RPMI8226 (cell line): ENCODE results near the gene PEPD.

Experiments used
- DNase-seq: peaks from one replicate; pipeline ENCODE4 v3.0.0-alpha.2; 2015

Gene PEPD

DNA sequence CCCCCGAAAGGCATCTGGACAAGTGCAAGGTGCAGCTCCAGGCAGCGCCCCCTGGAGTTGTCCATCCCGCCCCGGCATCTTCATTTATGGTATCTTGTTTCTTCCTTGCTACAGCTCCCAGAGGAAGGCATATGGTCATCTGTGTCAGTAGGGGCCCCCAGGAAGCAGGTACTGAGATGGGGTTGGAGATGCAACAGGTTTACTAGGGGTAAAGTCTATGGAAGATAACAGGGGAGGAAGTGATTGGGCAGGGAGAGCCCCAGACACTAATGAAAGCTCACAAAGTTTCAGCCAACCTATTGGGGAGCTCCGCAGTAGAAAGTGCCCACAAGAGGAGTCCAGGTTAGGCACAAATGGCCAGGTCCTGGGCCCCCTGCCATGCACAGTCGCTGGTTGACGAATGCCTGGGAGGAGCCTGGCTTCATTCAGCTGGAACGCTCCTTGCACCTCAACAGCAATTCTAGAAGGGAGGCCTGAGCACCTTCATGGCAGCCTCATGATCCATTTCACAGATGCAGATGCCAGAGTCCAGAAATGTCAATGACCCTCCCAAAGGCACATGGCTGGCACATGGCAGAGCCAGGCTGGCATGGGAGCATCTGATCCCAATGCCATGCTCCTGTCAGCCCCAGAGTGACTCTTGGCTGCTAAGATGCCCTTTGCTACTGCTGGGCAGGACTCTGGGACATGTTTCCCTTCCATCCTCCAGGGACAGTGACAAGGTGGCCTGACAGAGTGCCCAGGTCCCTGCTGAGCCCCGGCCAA is 23.8 kb upstream of the PEPD start:
- DNase-seq = no peak

DNA sequence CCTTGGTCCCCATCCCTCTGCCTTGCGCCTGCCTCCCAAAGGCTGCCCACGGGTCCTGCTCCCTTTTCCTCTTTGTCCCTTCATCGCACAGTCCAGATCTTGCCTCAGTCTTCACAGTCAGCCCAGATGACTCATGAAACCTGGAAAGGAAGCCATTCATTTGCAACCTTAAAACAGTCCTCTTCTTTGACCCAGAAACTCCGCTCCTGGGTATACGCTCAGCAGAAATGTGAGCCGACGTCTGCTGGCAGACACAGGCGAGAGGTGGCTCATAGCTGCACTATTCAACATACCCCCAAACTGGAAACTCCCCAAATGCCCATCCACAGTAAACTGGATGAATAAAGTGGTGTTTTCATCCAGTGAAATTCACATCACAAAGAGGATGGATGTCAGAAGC is 13.6 kb upstream of the PEPD start:
- DNase-seq = no peak

DNA sequence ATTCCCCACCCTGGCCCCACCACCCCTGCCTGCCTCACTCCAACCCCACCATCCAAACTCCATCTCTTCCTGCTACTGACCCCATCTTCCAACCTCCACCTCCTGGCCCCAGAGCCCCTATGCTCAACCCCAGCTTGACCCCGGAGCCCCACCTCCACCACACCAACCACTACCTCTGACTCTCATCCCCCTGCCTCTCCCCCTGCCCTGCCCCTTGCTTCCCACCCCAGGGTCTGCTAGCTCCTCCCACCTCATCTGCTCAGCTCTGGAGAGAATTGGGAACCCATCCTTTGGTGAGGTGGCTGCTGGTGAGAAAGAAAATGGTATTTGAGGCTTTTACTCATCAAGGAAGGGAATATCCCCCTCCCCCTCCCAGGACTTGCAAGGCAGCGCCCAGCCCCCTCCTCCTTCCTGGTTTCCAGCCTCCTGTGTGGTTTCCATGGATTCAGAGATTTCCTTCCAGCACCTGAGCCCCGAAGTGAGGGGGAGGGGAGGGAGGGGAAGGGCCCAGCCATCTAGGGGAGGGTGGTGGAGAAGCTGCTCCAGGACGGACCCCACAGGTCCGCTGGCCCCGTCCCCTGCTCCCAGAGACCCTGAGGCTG is 11.4 kb upstream of the PEPD start:
- DNase-seq = no peak

DNA sequence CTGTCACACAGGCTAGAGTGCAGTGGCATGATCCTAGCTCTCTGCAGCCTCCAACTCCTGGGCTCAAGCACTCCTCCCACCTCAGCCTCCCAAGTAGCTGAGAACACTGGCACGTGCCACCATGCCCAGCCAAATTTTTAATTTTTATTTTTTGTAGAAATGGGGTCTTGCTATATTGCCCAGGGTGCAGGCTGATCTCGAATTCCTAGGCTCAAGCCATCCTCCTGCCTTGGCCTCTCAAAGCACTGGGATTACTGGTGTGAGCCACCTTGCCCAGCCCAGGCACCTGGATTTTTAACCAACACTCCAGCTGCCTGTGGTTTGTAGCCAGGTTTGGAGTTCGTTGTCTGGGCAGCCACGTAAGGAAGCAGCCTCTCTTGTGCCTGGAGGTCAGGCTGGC is 9.3 kb upstream of the PEPD start:
- no peak for DNase-seq

DNA sequence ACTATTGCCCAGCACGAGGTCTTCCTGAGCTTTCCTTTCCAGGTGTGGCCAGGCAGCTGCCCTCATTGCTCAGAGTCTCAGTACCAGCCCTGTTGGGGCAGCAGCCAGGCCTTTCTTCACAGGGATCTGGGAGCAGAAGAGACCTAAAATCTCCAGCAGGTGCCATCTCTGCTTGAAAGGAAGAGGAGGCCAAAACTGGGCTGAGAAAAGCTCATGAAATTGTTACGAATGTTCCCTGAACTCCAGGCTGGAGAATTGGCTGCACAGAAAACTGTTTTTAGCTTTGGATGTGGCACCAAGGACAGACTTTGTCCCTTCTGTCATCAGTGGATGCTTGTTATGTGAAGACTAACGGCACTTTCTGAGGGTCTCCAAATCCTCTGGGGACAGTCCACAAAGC is 8.7 kb upstream of the PEPD start:
- DNase-seq = no peak

DNA sequence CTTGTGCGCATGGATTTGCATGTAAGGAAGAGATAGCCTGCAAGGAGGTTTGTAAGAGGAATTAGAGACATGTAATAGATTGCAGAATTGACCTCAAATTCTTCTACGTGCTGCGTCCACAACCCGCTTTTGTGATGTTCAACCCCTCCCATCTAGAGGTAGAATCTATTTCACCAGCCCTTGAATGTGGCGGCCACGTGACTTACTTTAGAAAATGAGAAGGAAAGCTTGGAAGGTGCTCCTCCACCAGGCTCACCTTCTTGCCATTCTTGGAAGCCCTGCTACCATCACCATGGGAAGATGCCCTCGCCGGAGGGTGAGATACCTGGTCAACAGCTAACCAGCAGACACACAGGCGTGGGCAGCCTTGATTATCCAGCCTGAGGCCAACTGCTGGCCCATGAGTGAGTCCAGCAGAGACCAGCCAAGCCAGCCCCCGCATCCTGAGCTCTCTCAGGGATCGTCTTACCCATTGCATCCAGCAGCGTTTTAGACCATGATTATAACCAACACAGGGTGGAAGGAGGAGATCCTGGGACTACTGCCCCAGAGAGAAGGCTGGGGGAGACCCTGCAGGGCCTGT is 7.6 kb upstream of the PEPD start:
- DNase-seq = no peak

DNA sequence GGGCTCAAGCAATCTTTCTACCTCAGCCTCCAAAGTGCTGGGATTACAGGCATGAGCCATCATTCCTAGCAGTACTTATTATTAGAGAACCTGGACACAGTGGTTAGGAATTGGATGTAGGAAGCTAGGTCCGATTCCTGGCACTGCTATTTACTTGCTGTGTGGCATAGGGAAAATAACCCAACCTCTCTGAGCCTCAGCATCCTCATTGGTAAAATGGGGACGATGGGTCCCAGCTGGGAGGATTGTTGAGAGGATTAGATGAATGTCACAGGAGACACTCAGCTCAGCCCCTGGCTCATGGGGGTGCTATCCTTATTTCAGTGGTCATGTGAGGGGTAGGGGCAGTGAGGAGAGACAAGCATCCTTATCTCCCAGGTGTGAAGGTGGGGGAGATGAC is 6.8 kb upstream of the PEPD start:
- no peak for DNase-seq

DNA sequence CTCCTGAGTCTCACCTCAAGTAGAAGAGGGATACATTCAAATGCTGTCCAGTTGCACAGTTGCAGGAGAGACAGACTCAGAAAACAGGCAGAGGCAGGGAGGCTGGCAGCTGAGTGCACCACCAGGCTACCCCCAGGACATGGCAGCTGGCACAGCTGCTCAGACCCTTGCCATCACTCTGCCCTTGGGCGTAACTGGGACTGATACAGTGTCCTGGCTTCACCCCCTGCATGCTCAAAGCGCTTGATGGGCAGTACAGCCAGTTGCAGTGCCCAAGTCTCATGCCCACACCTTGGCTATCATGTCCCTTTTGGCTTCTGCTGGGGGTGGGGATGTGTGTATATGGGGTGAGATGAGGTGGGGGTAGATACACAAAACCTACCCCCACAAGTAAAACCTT is 5.5 kb upstream of the PEPD start:
- DNase-seq = no peak

DNA sequence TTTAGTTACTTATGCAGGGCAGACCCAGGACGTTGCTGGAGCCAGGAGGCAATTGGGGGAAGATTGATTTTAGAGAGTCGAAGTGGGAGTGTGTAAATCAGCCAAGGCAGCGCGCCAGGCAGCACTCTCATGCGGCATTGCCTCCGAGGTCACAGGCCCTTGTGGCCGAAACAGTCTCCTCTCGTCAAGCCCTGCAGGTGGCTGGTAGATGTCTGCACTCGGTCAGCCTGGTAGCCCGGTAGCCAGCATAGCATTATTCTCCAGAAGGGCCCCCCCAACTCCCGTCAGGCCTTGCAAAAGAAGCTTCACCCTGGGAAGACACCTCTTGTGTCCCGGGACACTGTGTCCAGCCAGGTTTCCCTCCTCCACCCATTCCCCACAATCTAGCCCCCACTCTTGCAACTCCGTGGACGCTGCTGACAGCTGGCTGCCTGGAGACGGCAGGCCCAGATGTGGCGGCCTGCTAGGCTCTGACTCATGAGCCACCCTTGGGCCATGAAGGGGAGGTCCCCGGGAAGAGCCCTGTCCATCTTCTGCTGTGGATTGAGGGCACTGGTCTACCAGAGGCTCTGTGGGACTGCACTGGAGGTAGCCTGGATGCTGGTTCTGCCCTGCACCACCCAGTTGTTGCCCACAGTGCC is 2.6 kb upstream of the PEPD start:
- DNase-seq = peak; percentile 64

DNA sequence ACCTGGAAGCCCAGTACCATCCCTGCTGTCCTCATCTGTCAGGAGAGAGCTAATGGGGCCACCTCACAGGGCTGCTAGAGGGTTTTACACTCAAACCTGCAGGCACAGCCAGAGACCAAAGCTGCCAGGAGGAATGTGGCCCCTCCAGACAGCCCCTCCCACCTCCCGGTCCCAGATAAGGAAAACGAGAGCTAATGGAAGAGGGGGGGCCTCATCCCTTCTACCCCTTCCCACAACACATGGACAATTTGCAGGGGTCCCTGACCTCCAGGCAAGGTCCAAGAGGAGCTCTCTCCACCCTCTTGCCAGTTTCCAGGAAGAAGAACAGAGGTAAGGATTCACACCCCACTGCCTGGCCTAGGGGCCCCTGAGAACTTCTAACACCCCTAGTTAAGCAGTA is 1.6 kb upstream of the PEPD start:
- DNase-seq = no peak

DNA sequence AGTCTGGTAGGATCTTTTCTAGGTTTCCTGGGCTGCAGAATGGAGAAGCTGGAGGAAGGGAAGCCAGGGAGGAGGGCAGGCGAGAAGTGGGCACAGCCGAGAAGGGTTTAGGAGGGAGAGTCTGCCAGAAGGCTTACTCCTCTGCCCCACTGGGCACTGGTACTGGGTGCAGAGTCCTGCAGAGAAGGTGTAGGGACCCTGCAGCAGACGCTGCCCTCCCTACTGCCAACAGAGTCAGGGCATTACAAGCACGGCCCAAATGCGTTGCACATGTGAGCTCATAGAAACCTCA is 726 bp upstream of the PEPD start:
- no peak for DNase-seq

DNA sequence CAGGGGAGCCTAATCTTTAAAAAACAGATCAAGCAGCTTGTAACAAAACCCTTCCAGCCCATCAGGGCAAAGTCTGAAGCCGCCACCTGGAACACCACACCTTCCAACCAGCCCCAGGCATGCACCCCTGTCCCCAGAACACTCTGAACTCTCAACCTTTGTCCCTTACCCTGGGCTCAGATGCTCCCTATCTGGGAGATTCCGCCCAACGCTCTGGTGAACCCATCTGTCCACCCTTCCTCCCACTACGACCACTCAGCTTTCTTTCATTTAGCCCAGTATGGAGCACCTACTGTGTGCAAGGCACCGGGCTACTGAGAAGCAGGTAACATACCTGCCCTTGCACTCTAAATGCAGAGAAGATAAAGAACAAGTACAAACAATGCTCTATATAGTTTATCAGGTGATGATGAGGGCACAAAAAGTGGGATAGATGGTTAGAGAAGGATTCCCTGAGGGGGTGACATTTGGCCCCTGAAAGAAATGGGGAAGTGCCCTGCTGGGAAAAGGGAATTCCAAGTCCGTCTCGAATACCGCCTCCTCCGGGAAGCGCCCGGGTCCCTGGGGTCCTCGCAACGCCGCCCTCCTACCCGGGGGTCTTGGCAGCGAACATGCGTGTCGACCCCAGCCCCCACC is 629 bp downstream of the PEPD start:
- DNase-seq = no peak

DNA sequence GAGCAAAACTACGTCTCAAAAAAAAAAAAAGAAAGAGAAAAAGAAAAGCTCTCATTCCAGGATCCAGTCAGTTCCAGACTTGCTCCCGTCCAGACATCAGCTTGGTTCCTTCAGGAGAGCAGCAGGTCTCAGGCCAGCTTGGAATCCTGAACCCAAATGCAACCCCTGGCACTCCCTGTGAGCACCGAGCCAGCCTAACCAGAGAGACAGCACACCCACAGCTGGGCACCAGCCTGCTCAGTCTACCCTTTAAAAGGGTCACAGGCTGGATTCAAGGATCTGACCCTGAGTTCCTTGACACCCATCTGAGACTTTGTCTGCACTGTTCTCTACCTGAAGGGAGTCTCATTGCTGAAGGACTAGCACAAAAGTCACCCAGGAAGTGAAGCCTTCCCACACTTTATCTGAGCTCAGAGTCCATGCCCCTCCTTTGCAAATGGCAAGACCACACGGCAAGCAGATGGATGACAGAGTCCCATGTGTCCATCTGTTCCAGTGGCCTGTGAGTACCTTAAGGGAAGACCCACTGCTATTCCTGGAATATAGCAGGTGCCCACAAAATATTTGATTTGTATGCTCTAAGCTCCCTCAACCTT is 1.4 kb downstream of the PEPD start:
- no peak for DNase-seq

DNA sequence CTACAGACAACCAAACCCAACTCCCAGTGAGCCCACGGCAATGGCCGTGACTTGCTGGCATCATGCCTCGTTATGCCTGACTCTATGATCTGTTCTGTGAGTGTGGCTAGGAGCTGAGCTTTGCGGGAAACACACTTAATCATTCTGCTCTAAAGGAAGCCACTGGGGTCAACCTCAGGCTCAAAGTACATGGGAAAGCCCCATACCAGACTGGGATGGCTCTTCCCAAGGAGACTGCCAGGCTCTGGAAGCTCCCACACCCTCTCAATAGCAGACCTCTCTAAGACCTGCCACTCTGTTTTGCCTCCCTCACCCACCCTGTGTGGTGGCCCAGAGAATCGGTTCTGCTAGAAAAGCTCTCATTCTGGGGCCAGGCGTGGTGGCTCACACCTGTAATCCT is 2.2 kb downstream of the PEPD start:
- no peak for DNase-seq

DNA sequence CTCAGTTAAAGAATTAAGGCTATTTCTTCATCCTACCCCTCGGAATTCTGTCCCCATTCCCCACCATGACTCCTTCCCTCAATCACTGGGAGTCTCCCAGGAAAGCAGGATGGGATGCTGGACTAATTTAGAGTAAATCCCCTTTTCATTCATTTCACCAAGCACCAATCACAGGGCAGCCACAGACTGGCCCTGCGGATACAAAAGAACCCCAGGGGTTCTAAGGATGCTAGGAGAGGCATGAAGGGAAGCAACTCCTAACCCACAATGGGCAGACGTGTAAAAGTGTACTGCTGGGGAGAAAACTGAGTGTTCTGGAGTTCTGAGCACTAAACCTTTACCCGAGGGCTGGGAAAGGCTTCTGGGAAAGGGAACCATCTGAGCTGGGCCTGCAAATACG is 3.0 kb downstream of the PEPD start:
- no peak for DNase-seq

DNA sequence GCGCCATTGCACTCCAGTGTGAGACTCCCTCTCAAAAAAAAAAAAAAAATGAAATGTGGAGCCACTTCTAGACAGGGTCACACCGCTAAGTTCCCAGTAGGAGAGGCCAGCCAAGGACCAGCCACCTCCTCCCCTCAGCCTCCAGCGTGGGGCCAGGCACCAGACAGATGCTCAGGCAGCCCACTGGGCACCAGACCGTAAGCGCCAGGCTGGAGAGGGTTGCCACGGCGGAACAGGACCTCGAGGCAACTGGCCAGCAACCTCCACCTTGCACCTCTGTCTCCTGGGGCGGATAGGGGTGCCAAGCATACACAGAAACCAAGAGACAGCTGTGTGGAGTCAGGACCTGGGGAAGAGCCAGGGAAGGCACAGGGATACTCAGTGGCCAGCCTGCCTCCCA is 3.7 kb downstream of the PEPD start:
- DNase-seq = no peak

DNA sequence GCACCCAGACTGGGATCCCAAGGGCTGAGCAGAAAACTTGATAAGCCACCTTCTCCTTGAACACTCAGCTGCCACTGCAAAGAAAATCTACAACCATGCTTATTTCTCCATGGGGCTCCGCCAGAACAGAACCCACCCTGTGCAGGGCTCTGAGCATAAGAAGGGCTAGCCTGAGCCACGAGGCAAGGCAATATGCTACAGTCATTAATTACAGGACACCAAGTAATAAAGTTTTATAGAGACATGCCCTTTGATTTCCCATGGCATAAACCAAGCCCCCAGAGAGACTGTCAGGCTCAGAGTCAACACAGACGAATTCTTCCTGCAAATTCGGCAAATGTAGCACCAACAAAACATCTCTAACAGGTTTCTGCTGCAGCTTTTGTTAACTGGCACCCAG is 5.7 kb downstream of the PEPD start:
- no peak for DNase-seq

DNA sequence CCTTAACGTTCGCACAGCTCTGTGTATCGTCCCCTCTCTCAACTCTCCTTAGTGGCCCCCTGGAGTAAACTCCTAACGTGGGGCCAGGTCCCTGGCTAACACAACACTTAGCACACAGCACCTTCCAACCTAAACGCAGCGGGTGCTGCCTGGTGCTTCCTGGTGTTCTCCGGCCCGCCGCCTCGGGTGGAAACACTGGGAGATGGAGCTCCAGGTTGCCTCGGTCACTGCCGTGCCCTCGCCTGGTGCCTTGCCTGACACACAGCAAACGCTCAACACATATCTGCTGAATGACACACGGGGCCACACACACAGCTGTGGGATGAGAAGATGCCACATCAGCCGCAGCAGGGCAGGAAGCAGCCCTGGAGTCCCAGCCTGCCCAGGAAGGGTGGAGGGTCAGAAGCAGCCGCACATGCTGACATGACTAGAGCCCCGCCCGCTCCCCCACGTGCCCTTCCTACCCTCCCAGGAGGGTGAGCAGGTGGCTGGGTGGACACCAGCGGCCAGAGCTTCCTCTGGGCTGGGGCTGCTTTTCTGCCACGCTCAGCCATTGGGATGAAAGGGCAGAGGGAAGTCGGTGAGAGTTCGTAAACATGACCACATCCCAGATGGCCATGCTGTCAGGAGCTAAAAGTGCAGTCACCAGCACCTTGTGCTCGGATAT is 6.6 kb downstream of the PEPD start:
- DNase-seq = peak; percentile 46

DNA sequence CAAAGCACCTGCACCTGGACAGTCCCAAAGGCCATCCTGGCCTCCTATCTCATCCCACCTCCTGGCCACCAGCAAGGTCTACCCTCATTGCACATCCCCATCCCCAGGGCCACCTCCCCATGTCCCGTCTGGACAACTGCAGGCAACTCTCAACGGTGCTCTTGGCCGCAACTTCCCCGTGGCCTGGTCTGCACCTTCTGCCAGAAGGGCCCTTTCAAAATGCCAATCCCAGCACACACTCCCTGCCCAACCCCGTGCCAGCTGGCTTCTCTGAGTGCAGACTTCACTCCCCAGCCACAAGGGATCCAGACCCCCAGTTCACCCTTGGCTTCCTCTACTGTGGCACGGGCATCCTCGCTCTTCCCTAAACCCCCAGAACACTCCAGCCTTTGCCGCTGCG is 8.2 kb downstream of the PEPD start:
- no peak for DNase-seq

DNA sequence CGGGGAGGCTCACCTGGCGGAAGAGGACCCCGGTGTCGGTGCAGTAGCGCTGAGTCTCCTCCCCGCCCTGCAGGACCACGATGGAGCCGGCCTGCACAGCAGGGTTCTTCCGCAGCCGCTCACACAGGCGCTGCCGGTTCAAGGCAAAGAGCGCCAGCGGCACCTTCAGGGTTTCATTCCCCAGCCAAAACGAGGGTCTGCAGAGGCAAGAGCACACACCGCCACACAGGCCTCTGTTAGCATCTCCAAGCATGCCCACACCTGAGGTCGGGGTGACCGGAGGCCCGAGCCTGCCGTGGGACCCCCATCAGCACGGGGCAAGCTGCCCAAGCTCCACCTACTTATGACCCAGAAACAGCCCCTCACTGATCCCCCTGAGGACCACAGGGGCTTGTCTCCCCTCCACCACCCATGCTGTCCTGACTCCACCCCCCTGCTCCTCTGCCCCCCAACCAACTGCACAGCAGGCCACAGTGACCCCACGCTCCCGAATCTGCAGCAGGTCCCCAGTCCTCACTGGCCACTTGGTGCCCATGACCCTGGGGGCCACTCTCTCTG is 8.9 kb downstream of the PEPD start:
- DNase-seq = no peak

DNA sequence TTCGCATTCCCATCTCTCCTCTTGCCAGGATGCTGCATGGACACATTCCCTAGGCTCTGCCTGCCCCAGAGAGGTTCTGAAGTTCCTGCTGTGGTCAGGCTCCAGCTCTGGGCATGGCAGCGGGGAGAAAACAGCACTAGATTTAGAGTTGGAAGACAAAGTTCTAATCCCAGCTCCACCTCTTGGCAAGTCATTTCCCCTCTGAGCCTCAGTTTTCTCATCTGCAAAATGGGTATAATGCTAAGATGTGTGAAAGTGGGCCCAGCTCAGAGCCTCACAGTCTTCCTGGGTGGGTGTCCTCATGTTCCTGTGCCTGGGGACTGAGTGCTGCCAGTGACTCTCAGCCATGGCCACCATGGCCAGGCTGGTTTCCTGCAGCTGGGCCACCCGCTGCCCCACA is 9.6 kb downstream of the PEPD start:
- DNase-seq = no peak

DNA sequence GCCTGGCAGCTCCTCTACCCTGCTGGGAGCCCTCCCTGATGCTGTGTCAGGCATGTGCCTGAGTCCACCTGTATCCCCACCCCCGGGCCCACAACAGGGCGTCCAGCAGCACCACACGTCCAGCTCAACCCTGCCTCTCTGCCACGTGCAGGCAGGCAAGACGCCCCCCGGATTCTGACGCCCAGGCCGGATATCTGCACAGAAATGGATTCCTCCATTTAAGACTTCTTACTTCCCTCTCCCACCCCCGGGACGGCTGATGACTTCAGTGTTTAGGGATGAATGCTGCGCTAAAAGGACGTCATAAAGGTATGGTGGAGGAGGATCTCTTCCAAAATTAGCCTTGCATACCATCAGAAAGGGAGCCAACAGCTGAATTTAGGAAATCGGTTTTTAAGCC is 10.2 kb downstream of the PEPD start:
- no peak for DNase-seq
